Uterus (tissue), 2 donors: ENCODE measurements around the gene DCDC2.

Source experiments
- CTCF ChIP-seq, 4 experiments: fragments of 200-600 bp in 2 of 4; fragments of 450-650 bp in 2 of 4; sonication (generic) in 2 of 4; IDR thresholded peaks; one replicate each; pipeline ENCODE4 v1.5.1; 2016 to 2019; ENCODE audit warnings: antibody characterized with exemption in 4 of 4, mild to moderate bottlenecking in 2 of 4, moderate library complexity in 1 of 4
- POLR2A ChIP-seq, 2 donors: fragments of 450-650 bp; IDR thresholded peaks; one replicate each; pipeline ENCODE4 v1.6.1; 2016; ENCODE audit warnings: antibody characterized with exemption in 2 of 2, mild to moderate bottlenecking in 1 of 2, moderate library complexity in 1 of 2

- no peak for TF ChIP-seq CTCF (IDR thresholded peaks at IDR 0.05)
- TF ChIP-seq POLR2A (IDR thresholded peaks at IDR 0.05), result no peak
Measured at GRCh38 chr6:24391756-24392405, 34.0 kb upstream of the DCDC2 start.
